OCI-LY1 (cell line): ENCODE results near the gene MAPK1IP1L.

Experiments used
- H2AFZ ChIP-seq: fragments of 200-600 bp; sonication (generic), shearing (Covaris generic); 2 replicates; pipeline ENCODE4 v1.6.0; 2014; ENCODE audit warnings: antibody characterized with exemption, mild to moderate bottlenecking, low read length
- H3F3A ChIP-seq: fragments of 200-600 bp; sonication (generic), shearing (Covaris generic); 2 replicates; pipeline ENCODE4 v1.6.0; 2014; ENCODE audit warnings: mild to moderate bottlenecking, antibody characterized with exemption, low read length, moderate library complexity; ENCODE audit not compliant: insufficient read depth
- H3K27ac ChIP-seq: fragments of 200-600 bp; sonication (generic); 2 replicates; pipeline ENCODE4 v1.5.1; 2014; ENCODE audit warnings: low read length, mixed run types, mild to moderate bottlenecking, low read depth; ENCODE audit not compliant: poor library complexity, severe bottlenecking
- H3K27me3 ChIP-seq: fragments of 200-600 bp; sonication (generic); 2 replicates; pipeline ENCODE4 v1.6.0; 2014; ENCODE audit warnings: antibody characterized with exemption, mild to moderate bottlenecking, low read length, moderate library complexity; ENCODE audit not compliant: insufficient read depth
- H3K36me3 ChIP-seq: fragments of 200-600 bp; sonication (generic); 2 replicates; pipeline ENCODE4 v1.6.1; 2014; ENCODE audit warnings: mild to moderate bottlenecking, antibody characterized with exemption, low read length, moderate library complexity, mixed read lengths; ENCODE audit not compliant: insufficient read depth
- H3K4me1 ChIP-seq: fragments of 200-600 bp; sonication (generic); 2 replicates; pipeline ENCODE4 v1.5.1; 2014; ENCODE audit warnings: mild to moderate bottlenecking, low read length, moderate library complexity; ENCODE audit not compliant: insufficient read depth, severe bottlenecking
- H3K4me2 ChIP-seq: fragments of 200-600 bp; sonication (generic), shearing (Covaris generic); 2 replicates; pipeline ENCODE4 v1.6.1; 2014; ENCODE audit warnings: low read length
- H3K4me3 ChIP-seq: fragments of 200-600 bp; sonication (generic); 2 replicates; pipeline ENCODE4 v1.5.1; 2014; ENCODE audit warnings: low read length, low read depth, mild to moderate bottlenecking, mixed read lengths; ENCODE audit not compliant: poor library complexity, severe bottlenecking
- H3K79me2 ChIP-seq: fragments of 200-600 bp; shearing (Covaris generic); 2 replicates; pipeline ENCODE4 v1.6.1; 2016; ENCODE audit warnings: mixed run types, low read length, mixed read lengths; ENCODE audit not compliant: insufficient read depth
- H3K9ac ChIP-seq: fragments of 200-600 bp; sonication (generic), shearing (Covaris generic); 2 replicates; pipeline ENCODE4 v1.6.1; 2014; ENCODE audit warnings: mild to moderate bottlenecking, low read length, mixed read lengths
- H3K9me2 ChIP-seq: fragments of 200-600 bp; sonication (generic), shearing (Covaris generic); 2 replicates; pipeline ENCODE4 v1.6.1; 2014; ENCODE audit warnings: low read depth, mild to moderate bottlenecking, low read length, mixed read lengths
- H3K9me3 ChIP-seq: fragments of 200-600 bp; shearing (Covaris generic); 2 replicates; pipeline ENCODE4 v1.6.1; 2014; ENCODE audit warnings: low read length, mixed read lengths
- H4K20me1 ChIP-seq: fragments of 200-600 bp; sonication (generic), shearing (Covaris generic); 2 replicates; pipeline ENCODE4 v1.6.0; 2016; ENCODE audit warnings: mild to moderate bottlenecking, low read length; ENCODE audit not compliant: insufficient read depth
- CTCF ChIP-seq: fragments of 200-600 bp; sonication (generic), shearing (Covaris generic); IDR thresholded peaks from 2 replicates; pipeline ENCODE4 v1.5.1; 2017; ENCODE audit warnings: mild to moderate bottlenecking, antibody characterized with exemption, low read length, moderate library complexity, mixed read lengths
- EZH2 ChIP-seq: fragments of 200-600 bp; sonication (generic), shearing (Covaris generic); IDR thresholded peaks from 2 replicates; pipeline ENCODE4 v1.8.0; 2017; ENCODE audit warnings: borderline replicate concordance, mixed run types, mild to moderate bottlenecking, antibody characterized with exemption, low read length, moderate library complexity, mixed read lengths

The MAPK1IP1L gene

GRCh38 chr14:55111122-55111708 is 59.8 kb downstream of the MAPK1IP1L start:
- no peaks in the 10 kb centered on the region for H3K79me2 ChIP-seq
- no peaks in the 10 kb centered on the region for H4K20me1 ChIP-seq
- no peak overlapping the region for H3K27ac ChIP-seq
- H3K9me3 ChIP-seq, result no peaks in the 10 kb centered on the region
- no peaks in the 10 kb centered on the region for H3F3A ChIP-seq
- H3K27me3 ChIP-seq, result no peaks in the 10 kb centered on the region
- no peak overlapping the region for H3K4me2 ChIP-seq
- H3K36me3 ChIP-seq, result no peaks in the 10 kb centered on the region
- no peak overlapping the region for H3K9ac ChIP-seq
- TF ChIP-seq CTCF (no peak), EZH2 (no peak)
- H3K9me2 ChIP-seq, result no peaks in the 10 kb centered on the region
- no peaks in the 10 kb centered on the region for H3K4me1 ChIP-seq
- no peak overlapping the region for H3K4me3 ChIP-seq
- no peak overlapping the region for H2AFZ ChIP-seq

- Histone ChIP-seq H3K9me3 (no peaks in the 10 kb centered on the region), H3K36me3 (no peaks in the 10 kb centered on the region), H4K20me1 (no peaks in the 10 kb centered on the region), H3K4me1 (no peaks in the 10 kb centered on the region), H3K4me3 (no peak overlapping the region), H3K79me2 (no peaks in the 10 kb centered on the region), H3K27ac (no peak overlapping the region), H3K27me3 (no peaks in the 10 kb centered on the region), H3K9me2 (no peaks in the 10 kb centered on the region), H3F3A (no peaks in the 10 kb centered on the region), H3K9ac (no peak overlapping the region), H3K4me2 (no peak overlapping the region), H2AFZ (no peak overlapping the region)
- TF ChIP-seq CTCF (no peak), EZH2 (no peak)
These were observed 63.3 kb downstream of the MAPK1IP1L start for GRCh38 chr14:55114720-55115119.

- TF ChIP-seq CTCF (no peak), EZH2 (no peak)
- H3F3A ChIP-seq, result no peaks in the 10 kb centered on the region
These were observed 64.0 kb downstream of the MAPK1IP1L start for GRCh38 chr14:55115460-55115859.

More at GRCh38 chr14:55115460-55115859, 64.0 kb downstream of the MAPK1IP1L start:
- Histone ChIP-seq H3K27me3 (no peaks in the 10 kb centered on the region), H3K27ac (no peak overlapping the region), H3K36me3 (no peaks in the 10 kb centered on the region), H3K9ac (no peak overlapping the region), H3K79me2 (no peaks in the 10 kb centered on the region), H3K9me3 (no peaks in the 10 kb centered on the region), H2AFZ (no peak overlapping the region), H3K4me3 (no peak overlapping the region), H3K4me2 (no peak overlapping the region), H3K9me2 (no peaks in the 10 kb centered on the region), H3K4me1 (no peaks in the 10 kb centered on the region), H4K20me1 (no peaks in the 10 kb centered on the region)
